Erythroblast (primary cell): ENCODE results near the gene PRKCE.
"Not testable (repeated sequence)": the region's sequence is repeated elsewhere in the genome, so short reads cannot be mapped to it uniquely, and the experiment has no call there.

ENCODE experiments used
- DNase-seq, 2 experiments: peaks; one replicate each; lab custom pipeline; 2025; lab: John Stamatoyannopoulos, UW
- GATA1 ChIP-seq: IDR thresholded peaks from 2 replicates; pipeline ENCODE4 v1.6.1; 2011; ENCODE audit warnings: low read depth, mild to moderate bottlenecking, control low read depth, low read length, moderate library complexity
- POLR2A ChIP-seq: IDR thresholded peaks from 2 replicates; pipeline ENCODE4 v1.6.1; 2011; ENCODE audit warnings: mild to moderate bottlenecking, low read length

The PRKCE gene

DNA sequence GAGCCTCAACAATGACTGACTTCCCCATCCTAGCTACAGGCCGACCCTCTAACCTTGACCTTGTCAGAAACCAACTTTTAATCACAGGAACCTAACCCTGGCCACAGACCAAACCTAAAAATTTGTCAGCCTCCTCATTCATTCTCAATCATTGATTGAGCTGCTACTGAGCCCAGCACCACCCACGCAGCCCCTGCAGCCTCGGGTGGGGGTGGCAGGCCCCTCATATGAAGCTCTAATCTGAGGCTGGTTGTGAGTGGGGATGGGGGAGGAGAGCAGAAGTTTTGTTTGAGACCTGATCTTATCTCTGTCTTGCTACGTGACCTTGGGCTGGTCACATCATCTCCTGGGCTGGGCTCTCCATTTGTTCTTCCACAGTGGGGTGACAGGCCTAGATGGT, 546.2 kb downstream of the PRKCE start:
- TF ChIP-seq GATA1 (no peak), POLR2A (no peak)
- DNase-seq = peak in 1 of 2 experiments; percentile 4

DNA sequence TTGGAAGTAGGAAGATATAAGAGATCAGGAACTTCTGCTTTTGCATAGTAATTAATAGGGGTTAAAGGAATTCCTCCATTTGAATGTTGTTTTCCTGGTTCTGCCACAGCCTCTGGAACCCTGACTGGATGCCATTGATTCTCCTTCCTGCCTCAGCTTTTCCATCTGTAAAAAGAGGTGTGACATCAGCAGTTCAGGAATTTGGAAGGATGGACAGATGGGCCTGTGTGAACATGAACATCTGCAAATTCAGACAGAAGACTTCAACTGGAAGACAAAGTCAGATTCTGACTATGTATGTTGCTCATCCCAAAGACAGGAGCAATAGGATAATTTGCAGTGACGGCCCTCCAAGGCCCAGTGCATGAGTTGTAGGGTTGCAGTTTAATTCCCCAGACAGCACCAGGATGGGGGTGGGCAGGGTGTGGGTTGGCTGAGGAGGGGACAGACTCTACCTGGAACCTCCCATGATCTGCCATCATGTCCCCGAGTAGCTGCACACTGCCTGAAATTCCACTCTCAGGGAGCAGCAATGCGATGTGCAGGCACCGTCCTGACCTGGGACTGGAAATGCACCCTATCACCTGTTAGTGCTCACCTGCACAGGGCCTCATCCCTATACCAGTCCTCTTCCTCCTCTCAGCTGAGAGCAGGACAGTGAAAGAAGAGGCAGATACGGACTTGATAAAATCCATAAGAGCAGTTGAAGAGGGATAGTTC, 546.8 kb downstream of the PRKCE start:
- no peak for DNase-seq
- no peak for TF ChIP-seq POLR2A
- no peak for TF ChIP-seq GATA1

DNA sequence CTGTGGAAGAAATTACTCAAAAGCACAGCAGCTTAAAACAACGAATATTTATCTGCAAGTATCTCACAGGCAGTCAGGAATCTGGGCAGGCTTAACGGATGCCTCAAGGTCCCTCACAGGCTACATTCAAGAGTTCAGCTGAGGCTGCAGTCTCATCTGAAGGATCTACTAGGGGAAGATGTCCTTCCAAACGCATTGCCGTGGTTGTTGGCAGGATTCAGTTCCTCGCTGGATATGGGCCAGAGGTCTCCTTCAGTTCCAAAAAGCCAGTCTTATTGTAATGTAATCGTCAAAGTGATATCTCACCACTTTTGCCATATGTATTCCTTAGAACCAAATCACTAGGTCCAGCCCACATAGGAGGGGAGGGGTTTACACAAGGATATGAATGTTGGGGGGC, 547.5 kb downstream of the PRKCE start:
- no peak for TF ChIP-seq GATA1
- TF ChIP-seq POLR2A = no peak
- no peak for DNase-seq

DNA sequence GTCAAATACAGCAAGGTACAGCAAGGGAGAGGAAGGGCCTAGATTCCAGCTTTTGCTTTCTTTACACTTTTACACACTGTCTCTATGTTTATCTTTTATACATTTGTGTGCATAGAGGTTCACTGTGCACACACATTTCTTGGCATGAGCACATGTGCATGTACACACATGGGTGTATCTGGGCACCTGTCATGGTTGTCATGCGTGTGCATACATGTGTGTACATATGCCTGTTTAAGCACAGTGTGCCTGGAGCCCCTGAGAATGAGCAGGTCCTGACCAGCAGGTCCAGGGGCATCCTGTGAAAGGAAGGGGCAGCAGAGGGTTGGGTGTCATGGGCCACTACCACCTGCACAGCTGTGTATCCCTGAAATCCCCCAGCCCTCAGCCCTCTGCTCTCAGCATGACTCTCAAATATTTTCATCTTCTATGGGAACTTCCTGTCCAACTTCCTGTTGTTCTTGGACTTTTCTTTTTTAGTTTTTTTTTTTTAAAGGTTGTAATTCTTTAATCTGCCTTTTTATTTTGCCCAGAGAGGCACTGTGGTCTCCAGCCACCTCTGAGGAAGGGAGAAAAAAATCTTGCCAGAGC, 548.7 kb downstream of the PRKCE start:
- TF ChIP-seq POLR2A (no peak), GATA1 (no peak)
- DNase-seq = no peak

DNA sequence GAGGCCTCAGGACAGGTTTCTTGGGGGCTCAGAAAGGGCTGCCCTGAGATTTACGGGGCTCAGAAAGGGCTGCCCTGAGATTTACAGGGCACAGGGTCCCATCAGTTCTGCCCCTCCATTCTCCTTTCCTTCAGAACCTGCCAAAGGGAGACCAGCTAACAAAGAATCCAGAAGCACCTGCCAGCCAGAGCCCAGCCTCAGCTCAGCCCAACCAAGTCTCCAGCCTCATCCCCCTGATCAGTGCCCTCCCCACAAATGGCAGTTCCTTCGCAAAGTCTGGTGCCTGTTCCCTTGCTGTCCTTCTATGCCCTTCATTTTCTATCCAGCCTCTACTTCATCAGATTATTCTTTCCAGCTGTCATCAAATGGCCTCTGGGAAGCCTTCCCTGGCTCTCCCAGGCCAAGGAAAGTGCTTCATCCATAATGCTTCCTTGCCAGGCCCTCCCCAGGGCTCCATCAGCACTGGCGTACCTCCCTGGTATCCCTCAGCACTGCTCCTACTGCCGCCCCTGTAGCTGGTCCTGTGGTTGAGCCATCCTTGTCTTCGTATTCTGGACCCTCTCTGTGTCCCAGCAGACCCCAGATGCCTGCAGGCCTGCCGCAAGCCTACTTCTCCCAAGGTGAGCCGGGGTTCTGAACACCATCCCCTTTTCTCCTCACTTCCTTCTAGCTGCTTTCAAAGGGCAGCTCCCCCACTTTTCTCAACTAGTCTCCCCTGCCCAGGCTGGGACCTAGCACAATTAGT, 549.6 kb downstream of the PRKCE start:
- DNase-seq = no peak
- TF ChIP-seq POLR2A = no peak
- no peak for TF ChIP-seq GATA1

DNA sequence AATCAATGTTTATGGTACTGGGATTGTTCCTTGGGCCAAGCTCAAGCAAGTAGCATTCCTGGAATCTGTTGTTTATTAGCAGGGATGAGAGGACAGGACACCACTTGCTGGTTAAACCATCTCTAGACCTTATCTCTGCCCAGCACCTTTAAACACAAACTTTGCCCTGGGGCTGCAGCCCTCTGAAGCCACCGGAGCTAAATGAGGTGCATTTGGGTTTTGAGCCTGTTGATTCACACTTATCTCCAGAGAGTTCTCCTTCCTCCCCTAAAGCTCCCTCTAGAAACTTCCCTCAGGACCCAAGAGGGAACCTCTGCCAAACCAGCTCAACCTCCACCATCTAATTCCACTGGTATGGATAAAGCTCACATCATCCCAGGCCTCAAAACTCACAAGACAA, 551.0 kb downstream of the PRKCE start:
- no peak for TF ChIP-seq GATA1
- TF ChIP-seq POLR2A = no peak
- DNase-seq = peak in 1 of 2 experiments; percentile 25

DNA sequence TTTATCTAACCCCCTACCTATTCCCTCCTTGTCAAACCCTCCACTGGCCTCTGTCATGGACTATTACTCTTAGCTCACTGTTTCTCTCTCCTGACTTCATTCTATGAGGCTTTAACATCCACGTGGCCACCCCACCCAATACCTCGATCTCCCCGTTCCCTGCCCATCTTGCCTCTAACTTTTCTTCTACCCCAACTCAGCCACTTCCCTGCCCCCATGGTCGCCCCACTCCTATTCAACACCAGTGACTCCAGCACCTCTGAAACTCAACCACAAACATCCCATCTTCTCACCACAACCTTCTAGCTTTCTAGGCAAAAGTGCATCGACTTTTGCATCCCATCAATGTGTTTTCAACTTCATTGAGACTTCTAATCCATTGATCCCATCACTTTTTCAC, 551.5 kb downstream of the PRKCE start:
- no peak for DNase-seq
- TF ChIP-seq POLR2A (no peak), GATA1 (no peak)

DNA sequence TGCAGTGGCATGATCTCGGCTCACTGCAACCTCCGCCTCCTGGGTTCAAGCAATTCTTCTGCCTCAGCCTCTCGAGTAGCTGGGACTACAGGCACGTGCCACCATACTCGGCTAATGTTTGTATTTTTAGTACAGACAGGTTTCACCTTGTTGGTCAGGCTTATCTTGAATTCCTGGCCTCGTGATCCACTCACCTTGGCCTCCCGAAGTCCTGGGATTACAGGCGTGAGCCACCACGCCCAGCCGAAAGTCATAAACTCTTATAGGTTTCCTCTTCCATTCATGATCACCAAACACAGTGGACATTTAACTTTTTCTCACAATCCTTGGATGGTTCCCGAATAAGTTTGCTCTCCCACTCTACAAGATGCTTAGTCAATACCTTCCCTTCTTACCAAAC, 552.2 kb downstream of the PRKCE start:
- DNase-seq = not testable (repeated sequence)

DNA sequence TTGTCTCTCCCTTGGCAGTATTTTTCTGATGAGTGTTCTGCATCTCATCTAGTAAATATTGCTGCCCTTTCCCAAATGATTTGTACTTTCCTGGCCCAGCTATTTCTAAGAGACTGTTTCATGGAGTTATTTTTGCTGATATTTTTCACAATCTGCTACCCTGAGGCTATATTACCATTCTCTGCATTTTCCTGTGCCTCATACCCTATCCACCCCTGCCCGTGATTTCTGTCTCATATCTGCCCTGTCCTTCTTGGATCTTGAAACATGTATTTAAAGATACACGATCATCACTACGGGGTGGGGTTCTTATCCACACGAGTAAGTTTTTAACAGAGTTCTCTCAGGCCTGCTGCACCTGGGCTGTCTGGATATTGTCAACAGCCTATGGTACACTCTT, 556.1 kb downstream of the PRKCE start:
- TF ChIP-seq GATA1 = no peak
- TF ChIP-seq POLR2A = no peak
- peak in 1 of 2 experiments; percentile 18 for DNase-seq

DNA sequence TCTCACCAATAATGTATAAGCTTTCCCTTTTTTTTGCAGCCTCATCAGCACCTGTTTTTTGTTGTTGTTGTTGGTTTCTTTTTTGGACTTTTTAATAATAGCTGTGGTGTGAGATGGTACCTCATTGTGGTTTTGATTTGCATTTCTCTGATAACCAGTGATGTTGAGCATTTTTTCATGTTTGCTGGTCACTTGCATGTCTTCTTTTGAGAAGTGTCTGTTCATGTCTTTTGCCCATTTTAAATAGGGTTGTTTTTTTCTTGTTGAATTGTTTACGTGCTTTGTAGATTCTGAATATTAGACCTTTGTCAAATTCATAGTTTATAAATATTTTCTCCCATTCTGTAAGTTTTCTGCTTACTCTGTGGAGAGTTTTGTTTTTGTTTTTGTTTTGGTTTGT, 557.3 kb downstream of the PRKCE start:
- no peak for DNase-seq
- TF ChIP-seq POLR2A (no peak), GATA1 (no peak)

DNA sequence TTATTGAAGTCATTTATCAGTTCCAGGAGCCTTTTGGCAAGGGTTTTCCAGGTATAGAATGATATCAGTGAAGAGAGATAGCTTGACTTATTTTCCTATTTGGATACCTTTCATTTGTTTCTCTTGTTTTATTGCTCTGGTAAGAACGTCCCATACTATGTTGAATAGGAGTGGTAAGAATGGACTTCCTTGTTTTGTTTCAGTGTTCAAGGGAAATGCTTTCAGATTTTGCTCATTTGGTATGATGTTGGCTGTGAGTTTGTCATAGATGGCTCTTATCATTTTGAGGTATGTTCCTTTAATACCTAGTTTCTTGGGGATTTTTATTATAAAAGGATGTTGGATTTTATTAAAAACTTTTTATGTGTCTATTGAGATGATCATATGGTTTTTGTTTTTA, 558.6 kb downstream of the PRKCE start:
- no peak for DNase-seq
- TF ChIP-seq GATA1 = no peak
- no peak for TF ChIP-seq POLR2A

DNA sequence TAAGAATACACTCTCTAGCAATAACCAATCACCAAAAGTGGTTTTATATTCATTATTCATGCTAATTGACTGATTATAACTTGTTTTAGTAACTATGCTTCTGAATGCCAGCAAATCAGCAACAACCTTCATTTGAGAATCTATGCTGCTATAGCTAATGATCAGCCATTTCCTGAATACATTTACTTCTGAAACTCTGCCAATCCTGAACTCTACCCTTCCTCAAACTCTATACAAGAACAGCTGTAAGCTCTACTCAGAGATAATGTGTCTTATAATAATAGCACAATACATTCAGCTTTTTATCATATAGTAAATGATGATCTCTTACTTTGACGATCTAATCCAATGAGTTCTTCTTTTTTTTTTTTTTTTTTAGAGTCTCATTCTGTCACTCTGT, 560.0 kb downstream of the PRKCE start:
- TF ChIP-seq POLR2A = no peak
- no peak for TF ChIP-seq GATA1
- DNase-seq = no peak

DNA sequence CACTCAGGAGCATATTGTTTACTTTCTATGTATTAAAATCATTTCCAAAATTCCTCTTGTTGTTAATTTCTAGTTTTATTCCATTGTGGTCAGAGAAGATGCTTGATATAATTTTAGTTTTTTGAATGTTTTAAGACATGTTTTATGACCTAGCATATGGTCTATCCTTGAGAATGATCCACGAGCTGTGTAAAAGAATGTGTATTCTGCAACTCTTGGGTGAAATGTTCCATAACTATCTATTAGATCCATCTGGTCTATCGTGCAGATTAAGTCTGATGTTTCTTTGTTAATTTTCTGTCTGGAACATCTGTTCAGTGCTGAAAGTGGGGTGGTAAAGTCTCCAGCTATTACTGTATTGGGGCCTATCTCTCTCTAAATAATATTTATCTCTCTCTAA, 562.4 kb downstream of the PRKCE start:
- no peak for DNase-seq
- TF ChIP-seq POLR2A = no peak
- no peak for TF ChIP-seq GATA1

DNA sequence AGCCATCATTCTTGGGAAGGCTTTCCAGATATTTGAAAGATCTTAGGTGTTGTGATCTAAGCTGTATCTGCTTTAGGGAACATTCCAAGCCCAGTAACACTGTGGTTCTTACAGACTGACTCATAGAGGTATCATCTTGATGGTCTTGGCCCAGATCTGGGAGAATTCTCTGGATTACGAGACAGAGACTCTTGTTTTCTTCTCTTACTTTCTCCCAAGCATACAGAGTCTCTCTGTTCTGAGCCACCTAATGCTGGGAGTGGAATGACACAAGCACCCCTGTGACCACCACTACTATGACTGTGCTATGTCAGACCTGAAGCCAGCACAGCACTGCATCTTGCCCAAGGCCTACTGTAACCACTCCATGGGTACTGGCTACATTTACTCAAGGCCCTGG, 564.7 kb downstream of the PRKCE start:
- TF ChIP-seq GATA1 (no peak), POLR2A (no peak)
- DNase-seq = no peak

DNA sequence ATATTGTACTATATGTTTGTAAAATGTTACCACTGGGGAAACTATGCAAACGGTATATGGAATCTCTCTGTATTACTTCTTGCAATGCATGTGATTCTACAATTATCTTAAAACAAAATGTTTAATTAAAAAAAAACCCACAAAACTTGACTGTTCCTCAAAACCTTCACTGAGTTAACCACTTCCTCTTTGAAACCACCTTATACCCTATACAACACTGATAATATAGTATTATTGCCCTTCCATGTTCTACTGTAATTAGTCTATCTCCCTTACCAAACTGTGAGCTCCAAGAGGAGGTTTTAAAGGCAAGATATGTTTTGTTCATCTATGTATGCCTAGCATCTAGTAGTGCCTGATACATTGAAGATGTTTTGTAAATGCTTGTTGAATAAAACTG, 572.0 kb downstream of the PRKCE start:
- DNase-seq = not testable (repeated sequence)
